HepG2 (cell line): ENCODE measurements around the gene PTF1A. TPM values are rescaled to one million over a fixed set of nuclear protein-coding genes. Genes with fewer than 3 reads are reported as not detected.

ENCODE experiments used
- ATAC-seq: fragments of 200-7000 bp; cut with Tn5 transposase; 3 replicates; pipeline ENCODE4 v1.9.1; 2020; ENCODE audit warnings: mild to moderate bottlenecking, moderate library complexity
- BruUV-seq: library from RNA; stranded (reverse); fragments of 400-500 nt; replicated peaks from 2 replicates; lab custom pipeline; 2021; lab: Mats Ljungman, UMichigan
- CTCF ChIA-PET: fragments of 300-600 bp; formaldehyde crosslinking; extraction: SDS; loops from one replicate; lab custom pipeline; 2021; ENCODE audit warnings: low total read pairs, inconsistent platforms, low intra/inter-chr PET ratio; lab: Yijun Ruan, JAX
- POLR2A ChIA-PET: fragments of 350-600 bp; sonication (Branson Sonifier 250); formaldehyde crosslinking; loops from one replicate; lab custom pipeline; 2020; ENCODE audit warnings: antibody characterized with exemption, inconsistent platforms; lab: Yijun Ruan, JAX
- DNase-seq: peaks from one replicate; pipeline ENCODE4 v3.0.0-alpha.2; 2015; ENCODE audit warnings: low spot score
- FAIRE-seq: peaks from 3 replicates; lab custom pipeline; 2011; peaks lifted over from hg19 to GRCh38; lab: Jason Lieb, UNC
- H2AFZ ChIP-seq: one replicate; pipeline ENCODE4 v1.6.1; 2011; ENCODE audit warnings: low read length, inconsistent platforms
- H3K27ac ChIP-seq: fragments of 300-600 bp; 3 replicates; pipeline ENCODE4 v1.8.0; 2011; ENCODE audit warnings: mixed run types, mild to moderate bottlenecking, mixed read lengths, low read length, inconsistent platforms; ENCODE audit not compliant: insufficient read depth; ENCODE audit errors: extremely low read length
- H3K27me3 ChIP-seq, 2 experiments: fragments of 200-600 bp in 1 of 2; 2 replicates in 1 of 2; 3 replicates in 1 of 2; pipeline versions ENCODE4 v1.6.0 to v1.8.0; 2011; ENCODE audit warnings: low read length in 2 of 2, mild to moderate bottlenecking in 2 of 2, moderate library complexity in 2 of 2, inconsistent platforms in 1 of 2; ENCODE audit not compliant: insufficient read depth in 2 of 2, control insufficient read depth in 1 of 2
- H3K36me3 ChIP-seq, 2 experiments: fragments of 200-600 bp in 1 of 2; replicated peaks in 1 of 2; 2 replicates in 1 of 2; 3 replicates in 1 of 2; pipeline versions ENCODE4 v1.5.1 to v1.8.0; 2011; ENCODE audit warnings: low read length in 2 of 2, inconsistent platforms in 1 of 2; ENCODE audit not compliant: insufficient read depth in 2 of 2, control insufficient read depth in 1 of 2
- H3K4me1 ChIP-seq: 2 replicates; pipeline ENCODE4 v1.5.1; 2012; ENCODE audit warnings: low read length, inconsistent platforms; ENCODE audit not compliant: insufficient read depth
- H3K4me2 ChIP-seq: 2 replicates; pipeline ENCODE4 v1.6.0; 2011; ENCODE audit warnings: low read depth, low read length, inconsistent platforms
- H3K4me3 ChIP-seq, 3 experiments: fragments of 200-600 bp in 1 of 3; sonication (generic), shearing (Covaris generic) in 1 of 3; replicated peaks in 1 of 3; 2 replicates each; pipeline ENCODE4 v1.5.1; 2011 to 2016; ENCODE audit warnings: low read length in 3 of 3, inconsistent platforms in 2 of 3, low read depth in 2 of 3, mild to moderate bottlenecking in 2 of 3, control low read depth in 1 of 3, mixed read lengths in 1 of 3; ENCODE audit not compliant: insufficient read depth in 1 of 3
- H3K79me2 ChIP-seq: one replicate; pipeline ENCODE4 v1.6.1; 2011; ENCODE audit warnings: low read length, inconsistent platforms; ENCODE audit not compliant: insufficient read depth
- H3K9ac ChIP-seq: 2 replicates; pipeline ENCODE4 v1.6.0; 2011; ENCODE audit warnings: mild to moderate bottlenecking, low read depth, low read length, inconsistent platforms; ENCODE audit not compliant: insufficient read depth
- H3K9me3 ChIP-seq: 2 replicates; pipeline ENCODE4 v1.5.1; 2012; ENCODE audit warnings: mild to moderate bottlenecking, low read length
- H4K20me1 ChIP-seq: 2 replicates; pipeline ENCODE4 v1.6.0; 2011; ENCODE audit warnings: inconsistent platforms, mild to moderate bottlenecking, low read length, moderate library complexity; ENCODE audit not compliant: insufficient read depth
- NFYB ChIP-seq: sonication (generic); formaldehyde crosslinking; IDR thresholded peaks from 2 replicates; pipeline ENCODE4 v1.4.0; 2020; ENCODE audit warnings: missing genetic modification reagents
- SRSF1 ChIP-seq: fragments of 200-400 bp; formaldehyde crosslinking; optimal IDR thresholded peaks from 2 replicates; pipeline ENCODE3; 2017; ENCODE audit warnings: mild to moderate bottlenecking, low read depth, low read length, moderate library complexity
- ZNF558 ChIP-seq: sonication (generic); formaldehyde crosslinking; IDR thresholded peaks from 2 replicates; pipeline ENCODE4 v1.9.0; 2022; ENCODE audit warnings: mild to moderate bottlenecking, missing genetic modification reagents, borderline replicate concordance
- WGBS: methylation state at CpG from one replicate; pipeline ENCODE4 v1.1.6; 2017; ENCODE audit warnings: low lambda C conversion rate; 5-methylcytosine and 5-hydroxymethylcytosine counted together
- in situ Hi-C: cut with HindIII; loops from 2 replicates; pipeline ENCODE4 v1.10.0; 2017; ENCODE audit warnings: low pct_unique_long_range_greater_than_20kb; ENCODE audit not compliant: extremely low pct_ligation_motif_present
- intact Hi-C: fragments of 100-400 bp; cut with micrococcal nuclease; formaldehyde crosslinking; loops from one replicate; pipeline ENCODE4 v1.10.0; 2022; ENCODE audit not compliant: unreplicated experiment
- polyA plus RNA-seq, 8 experiments: library from polyadenylated mRNA; depleted of rRNA in 3 of 8; stranded (reverse) in 7 of 8; unstranded in 1 of 8; fragments of >200 nt; fragmentation: Illumina TruSeq in 4 of 8; extraction: Trizol in 4 of 8; gene quantifications; 2 replicates each; pipeline versions ENCODE4 v1.2.1 to v1.2.3, GENCODE V29; 2011 to 2016; ENCODE audit warnings: low read depth in 4 of 8, missing spikeins in 1 of 8, mixed read lengths in 1 of 8; ENCODE audit not compliant: insufficient read depth in 1 of 8
- total RNA-seq, 5 experiments: library from RNA; depleted of rRNA; stranded (reverse); fragments of >200 nt; fragmentation: Illumina TruSeq; extraction: Trizol; gene quantifications; 2 replicates each; pipeline ENCODE4 v1.2.3, GENCODE V29; 2016; ENCODE audit warnings: low read depth in 1 of 5
- TF ChIP-seq, protein P1 (sequence below): sonication (generic); formaldehyde crosslinking; IDR thresholded peaks from 2 replicates; pipeline ENCODE4 v1.5.1; 2020; ENCODE audit warnings: mild to moderate bottlenecking, missing genetic modification reagents

PTF1A gene
- total and polyA plus RNA-seq, 2 of the 13 experiments (the other 11 are each of a cell fraction or from before 2014, with no cell fraction given), result not detected

DNA sequence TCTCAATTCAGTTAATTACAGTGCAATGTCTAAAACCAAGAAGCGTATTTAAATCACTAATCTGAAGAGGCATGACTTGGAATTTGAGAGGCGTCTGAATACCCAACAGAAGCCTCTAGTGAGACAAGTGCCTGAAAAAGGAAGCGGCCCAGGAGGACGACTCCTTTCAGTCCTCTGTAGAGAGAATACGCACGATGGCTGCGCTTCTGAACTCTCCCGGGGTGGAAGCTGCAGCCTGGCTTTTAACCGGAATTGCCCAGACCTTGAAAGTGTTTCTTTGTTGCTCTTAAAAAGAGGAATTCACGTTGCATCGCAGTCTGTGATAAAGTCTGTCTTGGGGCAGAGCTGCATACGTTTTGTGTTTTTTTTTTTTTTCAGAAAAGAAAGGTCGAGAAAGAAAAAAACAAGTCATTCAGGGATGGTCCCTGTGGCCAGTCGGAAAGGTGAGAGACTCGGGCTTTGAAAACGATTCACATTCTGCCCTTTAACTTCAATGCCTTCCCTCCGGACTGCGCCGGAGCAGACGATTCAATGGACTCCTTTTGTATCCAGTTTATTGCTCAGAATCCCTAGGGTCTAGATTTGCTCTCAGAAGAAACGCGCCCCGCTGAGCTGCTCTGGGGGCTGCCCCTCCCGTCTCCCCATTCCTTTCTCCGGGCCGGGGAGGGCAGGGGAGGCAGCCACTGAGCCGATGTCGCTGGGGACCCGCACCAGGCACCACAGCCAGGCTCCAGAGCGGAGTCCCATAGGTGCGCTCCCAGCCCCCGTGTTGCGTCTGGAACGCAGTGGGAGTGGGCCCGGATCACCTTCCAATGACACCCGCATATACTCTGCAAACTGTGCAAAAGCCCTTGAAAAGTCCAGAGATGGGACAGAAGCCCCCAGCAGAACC lies 994 bp upstream of the PTF1A start:
- FAIRE-seq (no peak), DNase-seq (no peak), ATAC-seq (no peak)
- H2AFZ ChIP-seq, result no peak overlapping the region
- intact Hi-C loops, result no loop called here
- no peak overlapping the region for H3K4me2 ChIP-seq
- H3K27ac ChIP-seq, result no peak overlapping the region
- peaks cover 47% of the 10 kb centered on the region for H3K4me1 ChIP-seq
- peaks cover 6 to 54% of the 10 kb centered on the region in 2 experiments; a peak in 4 of 5 replicates for H3K27me3 ChIP-seq
- no peak overlapping the region for H3K9ac ChIP-seq
- no TSS peak for BruUV-seq
- TF ChIP-seq SRSF1, result no peak
- TF ChIP-seq, protein P1, sequence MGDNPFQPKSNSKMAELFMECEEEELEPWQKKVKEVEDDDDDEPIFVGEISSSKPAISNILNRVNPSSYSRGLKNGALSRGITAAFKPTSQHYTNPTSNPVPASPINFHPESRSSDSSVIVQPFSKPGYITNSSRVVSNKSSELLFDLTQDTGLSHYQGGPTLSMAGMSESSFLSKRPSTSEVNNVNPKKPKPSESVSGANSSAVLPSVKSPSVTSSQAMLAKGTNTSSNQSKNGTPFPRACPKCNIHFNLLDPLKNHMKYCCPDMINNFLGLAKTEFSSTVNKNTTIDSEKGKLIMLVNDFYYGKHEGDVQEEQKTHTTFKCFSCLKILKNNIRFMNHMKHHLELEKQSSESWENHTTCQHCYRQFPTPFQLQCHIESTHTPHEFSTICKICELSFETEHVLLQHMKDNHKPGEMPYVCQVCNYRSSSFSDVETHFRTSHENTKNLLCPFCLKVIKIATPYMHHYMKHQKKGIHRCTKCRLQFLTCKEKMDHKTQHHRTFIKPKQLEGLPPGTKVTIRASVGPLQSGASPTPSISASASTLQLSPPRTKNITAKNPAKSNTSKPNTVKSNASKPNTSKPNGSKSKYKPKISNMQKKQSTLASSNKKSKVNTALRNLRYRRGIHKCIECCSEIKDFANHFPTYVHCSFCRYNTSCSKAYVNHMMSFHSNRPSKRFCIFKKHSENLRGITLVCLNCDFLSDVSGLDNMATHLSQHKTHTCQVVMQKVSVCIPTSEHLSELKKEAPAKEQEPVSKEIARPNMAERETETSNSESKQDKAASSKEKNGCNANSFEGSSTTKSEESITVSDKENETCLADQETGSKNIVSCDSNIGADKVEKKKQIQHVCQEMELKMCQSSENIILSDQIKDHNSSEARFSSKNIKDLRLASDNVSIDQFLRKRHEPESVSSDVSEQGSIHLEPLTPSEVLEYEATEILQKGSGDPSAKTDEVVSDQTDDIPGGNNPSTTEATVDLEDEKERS (CRISPR knock-in tag), result no peak
- no peak for TF ChIP-seq ZNF558
- TF ChIP-seq NFYB (CRISPR knock-in tag), result no peak
- no peaks in the 10 kb centered on the region for H3K79me2 ChIP-seq
- CTCF ChIA-PET, result no interaction called here
- no peaks in the 10 kb centered on the region for H3K36me3 ChIP-seq
- no peak overlapping the region for H3K4me3 ChIP-seq
- POLR2A ChIA-PET, result no interaction called here
- WGBS, result 30% methylated on average over 26 of the region's 36 CpGs
- in situ Hi-C loops, result no loop called here
- H3K9me3 ChIP-seq, result no peaks in the 10 kb centered on the region
- H4K20me1 ChIP-seq, result no peaks in the 10 kb centered on the region
